ENCODE results near the gene IER5.

Gene IER5

GRCh38 chr1:181084606-181084969 lies 3.9 kb upstream of the IER5 start:
- no peaks in the 10 kb centered on the region for H3K36me3 ChIP-seq (replicated peaks)
- H3K4me1 ChIP-seq = peaks cover 15% of the 10 kb centered on the region
- H3K27me3 ChIP-seq (ENCODE audit: low read depth) = no peaks in the 10 kb centered on the region
- H3K9me3 ChIP-seq = no peaks in the 10 kb centered on the region
- in situ Hi-C loops (cut with MboI; ENCODE audit: low sequenced_read_pairs) = no loop called here
- no peak for DNase-seq (ENCODE audit: low spot score in 2 of 2)
- H3K4me3 ChIP-seq = no peak overlapping the region

- DNase-seq (ENCODE audit: low spot score in 2 of 2) = no peak
- no peaks in the 10 kb centered on the region; the same call in 1 of the 2 replicates for H3K36me3 ChIP-seq (replicated peaks)
- H3K27me3 ChIP-seq (ENCODE audit: low read depth) = no peaks in the 10 kb centered on the region
- in situ Hi-C loops (cut with MboI; ENCODE audit: low sequenced_read_pairs) = no loop called here
- peaks cover 19% of the 10 kb centered on the region for H3K4me1 ChIP-seq
- H3K9me3 ChIP-seq = no peaks in the 10 kb centered on the region
- H3K4me3 ChIP-seq = no peak overlapping the region
Measured at GRCh38 chr1:181086091-181086490, 2.4 kb upstream of the IER5 start.

- no peaks in the 10 kb centered on the region for H3K27me3 ChIP-seq (ENCODE audit: low read depth)
- no peaks in the 10 kb centered on the region for H3K9me3 ChIP-seq
- in situ Hi-C loops (cut with MboI; ENCODE audit: low sequenced_read_pairs) = no loop called here
- no peak overlapping the region for H3K4me3 ChIP-seq
- DNase-seq (ENCODE audit: low spot score in 2 of 2) = no peak
- H3K4me1 ChIP-seq = peaks cover 20% of the 10 kb centered on the region
- H3K36me3 ChIP-seq (replicated peaks) = no peaks in the 10 kb centered on the region; the same call in none of the 2 replicates
Measured at GRCh38 chr1:181086926-181087325, 1.6 kb upstream of the IER5 start.

GRCh38 chr1:181087400-181087901 lies 1.0 kb upstream of the IER5 start:
- in situ Hi-C loops (cut with MboI; ENCODE audit: low sequenced_read_pairs) = no loop called here
- Histone ChIP-seq H3K4me3 (no peak overlapping the region), H3K4me1 (peaks cover 23% of the 10 kb centered on the region), H3K27me3 (ENCODE audit: low read depth) (no peaks in the 10 kb centered on the region), H3K36me3 (replicated peaks) (no peaks in the 10 kb centered on the region; the same call in none of the 2 replicates), H3K9me3 (no peaks in the 10 kb centered on the region)
- no peak for DNase-seq (ENCODE audit: low spot score in 2 of 2)

GRCh38 chr1:181089017-181089675 lies 646 bp downstream of the IER5 start:
- in situ Hi-C loops (cut with MboI; ENCODE audit: low sequenced_read_pairs) = no loop called here
- Histone ChIP-seq H3K9me3 (no peaks in the 10 kb centered on the region), H3K27me3 (ENCODE audit: low read depth) (no peaks in the 10 kb centered on the region), H3K4me3 (peak overlapping the region; percentile 79), H3K4me1 (peaks cover 23% of the 10 kb centered on the region), H3K36me3 (replicated peaks) (no peaks in the 10 kb centered on the region; the same call in none of the 2 replicates)
- DNase-seq (ENCODE audit: low spot score in 2 of 2) = peak in 1 of 2 experiments; percentile 43

GRCh38 chr1:181089676-181090544 lies 1.4 kb downstream of the IER5 start:
- Histone ChIP-seq H3K36me3 (replicated peaks) (no peaks in the 10 kb centered on the region; the same call in none of the 2 replicates), H3K4me1 (peaks cover 29% of the 10 kb centered on the region), H3K4me3 (peak overlapping the region; percentile 79), H3K9me3 (no peaks in the 10 kb centered on the region), H3K27me3 (ENCODE audit: low read depth) (no peaks in the 10 kb centered on the region)
- DNase-seq (ENCODE audit: low spot score in 2 of 2) = peak; percentile 61 to 73
- in situ Hi-C loops (cut with MboI; ENCODE audit: low sequenced_read_pairs) = no loop called here

GRCh38 chr1:181090641-181091126 lies 2.2 kb downstream of the IER5 start:
- Histone ChIP-seq H3K9me3 (no peaks in the 10 kb centered on the region), H3K27me3 (ENCODE audit: low read depth) (no peaks in the 10 kb centered on the region), H3K36me3 (replicated peaks) (no peaks in the 10 kb centered on the region; the same call in none of the 2 replicates), H3K4me3 (peak overlapping the region; percentile 79), H3K4me1 (peaks cover 31% of the 10 kb centered on the region)
- in situ Hi-C loops (cut with MboI; ENCODE audit: low sequenced_read_pairs) = no loop called here
- no peak for DNase-seq (ENCODE audit: low spot score in 2 of 2)

- Histone ChIP-seq H3K4me3 (peak overlapping the region; percentile 79), H3K9me3 (no peaks in the 10 kb centered on the region), H3K27me3 (ENCODE audit: low read depth) (no peaks in the 10 kb centered on the region), H3K36me3 (replicated peaks) (no peaks in the 10 kb centered on the region; the same call in none of the 2 replicates), H3K4me1 (peaks cover 37% of the 10 kb centered on the region)
- no peak for DNase-seq (ENCODE audit: low spot score in 2 of 2)
- in situ Hi-C loops (cut with MboI; ENCODE audit: low sequenced_read_pairs) = no loop called here
Measured at GRCh38 chr1:181091309-181092040, 3.0 kb downstream of the IER5 start.

- Histone ChIP-seq H3K9me3 (no peaks in the 10 kb centered on the region), H3K36me3 (replicated peaks) (no peaks in the 10 kb centered on the region; the same call in none of the 2 replicates), H3K4me1 (peaks cover 37% of the 10 kb centered on the region), H3K4me3 (peak overlapping the region; percentile 79), H3K27me3 (ENCODE audit: low read depth) (no peaks in the 10 kb centered on the region)
- in situ Hi-C loops (cut with MboI; ENCODE audit: low sequenced_read_pairs) = no loop called here
- DNase-seq (ENCODE audit: low spot score in 2 of 2) = no peak
Measured at GRCh38 chr1:181092056-181092455, 3.6 kb downstream of the IER5 start.

GRCh38 chr1:181092883-181093458 lies 4.5 kb downstream of the IER5 start:
- Histone ChIP-seq H3K9me3 (no peaks in the 10 kb centered on the region), H3K27me3 (ENCODE audit: low read depth) (no peaks in the 10 kb centered on the region), H3K36me3 (replicated peaks) (no peaks in the 10 kb centered on the region; the same call in none of the 2 replicates), H3K4me1 (peaks cover 31% of the 10 kb centered on the region), H3K4me3 (no peak overlapping the region)
- DNase-seq (ENCODE audit: low spot score in 2 of 2) = no peak
- in situ Hi-C loops (cut with MboI; ENCODE audit: low sequenced_read_pairs) = no loop called here

GRCh38 chr1:181094416-181095212 lies 6.1 kb downstream of the IER5 start:
- peaks cover 42% of the 10 kb centered on the region for H3K4me1 ChIP-seq
- in situ Hi-C loops (cut with MboI; ENCODE audit: low sequenced_read_pairs) = no loop called here
- H3K9me3 ChIP-seq = no peaks in the 10 kb centered on the region
- no peaks in the 10 kb centered on the region; the same call in none of the 2 replicates for H3K36me3 ChIP-seq (replicated peaks)
- DNase-seq (ENCODE audit: low spot score in 2 of 2) = peak; percentile 36 to 43
- H3K4me3 ChIP-seq = no peak overlapping the region
- H3K27me3 ChIP-seq (ENCODE audit: low read depth) = no peaks in the 10 kb centered on the region

- H3K4me3 ChIP-seq = no peak overlapping the region
- H3K9me3 ChIP-seq = no peaks in the 10 kb centered on the region
- in situ Hi-C loops (cut with MboI; ENCODE audit: low sequenced_read_pairs) = no loop called here
- H3K4me1 ChIP-seq = peaks cover 48% of the 10 kb centered on the region
- no peak for DNase-seq (ENCODE audit: low spot score in 2 of 2)
- H3K36me3 ChIP-seq (replicated peaks) = no peaks in the 10 kb centered on the region; the same call in 1 of the 2 replicates
- no peaks in the 10 kb centered on the region for H3K27me3 ChIP-seq (ENCODE audit: low read depth)
Measured at GRCh38 chr1:181095260-181095659, 6.8 kb downstream of the IER5 start.
